CD1c-positive myeloid dendritic cell (primary cell): ENCODE measurements around the gene RRBP1.

Source experiments
- DNase-seq: peaks from one replicate; pipeline ENCODE4 v3.0.0-alpha.2; 2016; ENCODE audit errors: extremely low spot score

The RRBP1 gene

GRCh38 chr20:17682103-17682888 lies at the start of gene RRBP1:
TSS of gene RRBP1 (minus strand) at chr20:17682242. CDS start at chr20:17660507, 21,735 bp downstream.
- peak; percentile 98 for DNase-seq

- DNase-seq = no peak
Measured at GRCh38 chr20:17731233-17731632, 49.2 kb upstream of the RRBP1 start.

GRCh38 chr20:17730071-17730470 lies 48.0 kb upstream of the RRBP1 start:
- no peak for DNase-seq

DNA sequence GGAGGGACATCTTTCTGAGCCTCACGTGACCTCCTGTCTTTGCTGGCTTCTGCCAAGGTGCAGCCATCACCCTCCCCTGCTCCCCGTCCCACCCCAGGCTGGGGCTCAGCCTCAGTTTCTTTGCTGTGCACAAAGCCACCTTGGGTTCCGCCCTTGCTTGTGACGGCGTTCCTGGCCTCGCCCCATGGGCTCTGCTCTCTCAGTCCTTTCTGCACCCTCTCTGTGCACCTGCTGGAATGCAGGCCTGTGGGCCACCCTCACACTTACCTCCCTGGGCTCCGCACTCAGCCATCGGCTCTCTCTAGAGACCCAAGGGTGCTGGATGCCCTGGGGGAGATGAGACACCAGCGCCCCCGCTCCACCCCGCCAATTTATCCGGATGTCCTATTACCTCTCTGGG lies 46.0 kb upstream of the RRBP1 start:
- no peak for DNase-seq

DNA sequence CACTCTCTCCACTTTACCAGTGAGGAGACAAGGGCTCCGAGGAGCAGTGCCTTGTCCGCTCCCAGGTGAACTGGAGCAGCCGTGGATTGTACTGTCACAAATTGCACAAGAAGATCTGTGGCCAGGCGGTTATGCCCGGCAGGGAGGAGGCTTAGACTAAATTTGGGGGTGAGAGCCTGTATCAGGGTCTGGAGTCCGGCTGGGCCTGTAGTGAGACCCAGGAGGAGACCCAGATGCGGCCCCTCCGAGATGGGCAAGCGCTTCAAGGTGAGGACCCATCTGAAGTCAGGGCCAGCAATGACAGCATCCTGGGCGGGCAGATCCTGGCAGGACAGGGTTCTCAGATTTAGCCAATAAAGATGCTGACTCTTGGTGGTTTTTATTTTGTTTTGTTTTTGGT lies 45.3 kb upstream of the RRBP1 start:
- DNase-seq = no peak

DNA sequence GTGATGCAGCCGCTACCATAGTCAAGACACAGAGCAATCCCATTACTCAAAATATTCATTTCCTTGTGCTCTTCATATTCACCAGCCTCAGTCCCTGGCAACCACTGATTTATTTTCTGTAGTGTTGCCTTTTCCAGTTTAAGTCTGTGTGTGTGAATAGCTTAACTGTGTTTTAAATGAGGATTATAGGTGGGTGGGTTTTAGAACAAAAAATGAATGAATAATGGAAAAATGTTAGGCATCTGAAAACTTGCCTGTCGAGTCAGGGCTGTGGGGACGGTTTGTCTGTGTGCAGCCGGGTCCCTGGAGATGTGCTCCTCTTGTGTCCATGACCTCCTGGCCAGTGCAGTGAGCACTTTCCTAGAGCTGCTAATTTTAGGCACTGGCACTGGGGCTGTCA lies 44.9 kb upstream of the RRBP1 start:
- DNase-seq = no peak

DNA sequence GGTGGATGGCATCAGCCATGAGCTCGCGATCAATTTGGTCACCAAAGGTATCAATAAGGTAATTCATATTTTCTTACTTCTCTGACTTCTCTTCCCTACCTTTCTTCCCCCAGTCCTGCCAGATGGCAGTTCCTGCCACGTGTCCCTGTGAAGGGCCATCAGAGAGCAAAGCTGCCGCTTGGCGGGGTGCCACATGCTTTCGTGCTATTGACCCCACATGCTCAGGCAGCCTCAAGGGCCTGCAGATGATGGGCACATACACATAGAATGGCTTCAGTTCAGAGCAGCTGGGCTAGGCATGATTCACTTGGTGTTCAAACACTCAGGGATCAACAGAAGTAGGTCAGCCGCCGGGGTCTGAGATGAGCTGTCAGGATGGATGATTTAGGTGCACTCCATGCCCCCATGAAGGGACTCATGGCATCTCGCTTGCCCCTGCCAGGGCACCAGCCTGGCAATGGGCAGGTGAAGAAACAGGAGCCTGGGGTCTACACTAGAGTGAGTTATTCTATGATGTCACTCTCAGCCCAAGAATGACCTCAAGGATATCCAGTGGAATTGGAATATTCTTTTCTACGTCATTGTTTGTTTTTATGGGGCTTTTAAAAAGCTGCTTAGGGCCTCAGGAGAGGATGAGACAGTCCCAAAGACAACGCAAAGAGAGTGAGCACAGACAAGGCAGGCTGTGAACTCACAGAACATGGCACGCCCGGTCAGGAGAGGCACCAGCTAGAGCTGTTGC lies 43.2 kb upstream of the RRBP1 start:
- no peak for DNase-seq

DNA sequence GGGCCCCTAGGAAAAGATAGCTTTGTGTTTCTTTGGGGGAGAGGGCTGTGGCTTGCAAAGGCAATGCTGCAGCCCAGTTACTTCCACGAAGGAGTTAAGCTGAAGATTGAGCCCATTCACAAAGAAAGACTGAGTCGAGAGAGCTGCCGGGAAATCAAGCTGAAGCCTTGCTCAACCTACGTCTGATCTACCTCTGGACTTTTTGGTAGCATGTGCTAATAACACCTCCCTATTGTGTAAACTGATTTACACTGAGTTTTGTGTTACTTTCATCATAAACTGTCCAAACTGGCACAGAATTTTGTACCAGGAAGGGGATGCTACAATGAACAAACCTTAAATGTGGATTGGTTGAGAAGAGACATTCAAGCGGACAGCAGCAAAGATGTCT lies 41.3 kb upstream of the RRBP1 start:
- no peak for DNase-seq

GRCh38 chr20:17722493-17723300 lies 40.7 kb upstream of the RRBP1 start:
- DNase-seq = no peak

DNA sequence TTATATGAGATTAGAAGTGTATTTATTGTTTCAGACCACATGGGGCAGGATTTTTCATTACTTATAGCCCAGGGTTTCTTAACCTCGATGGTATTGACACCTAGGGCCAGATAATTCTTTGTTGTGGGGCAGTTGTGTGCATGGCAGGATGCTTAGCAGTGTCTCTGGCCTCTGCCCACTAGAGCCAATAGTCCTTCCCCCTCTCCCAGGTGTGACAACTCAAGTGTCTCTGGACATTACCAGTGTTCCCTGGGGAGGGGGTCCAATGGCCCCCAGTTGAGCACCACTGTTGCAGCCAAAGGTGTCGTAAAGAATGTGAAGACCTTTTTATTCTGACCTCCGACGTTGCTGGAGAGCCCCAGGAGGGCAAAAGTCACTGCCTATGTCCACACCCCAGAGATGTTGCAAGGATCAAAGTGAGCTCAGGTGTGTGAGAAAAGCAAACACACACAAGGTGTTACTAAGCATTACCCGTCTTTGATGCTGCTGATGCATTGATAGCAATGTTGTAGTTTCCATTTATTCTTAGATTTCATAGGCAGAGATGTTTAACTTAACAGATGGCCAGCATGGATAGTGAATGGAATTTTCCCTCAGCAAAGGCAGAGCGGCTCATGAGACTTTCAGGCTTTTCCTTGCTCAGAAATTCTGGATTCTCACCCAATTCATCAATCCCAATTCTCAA lies 39.9 kb upstream of the RRBP1 start:
- no peak for DNase-seq

- DNase-seq = no peak
Measured at GRCh38 chr20:17720755-17721154, 38.7 kb upstream of the RRBP1 start.

GRCh38 chr20:17716331-17716730 lies 34.3 kb upstream of the RRBP1 start:
- no peak for DNase-seq

DNA sequence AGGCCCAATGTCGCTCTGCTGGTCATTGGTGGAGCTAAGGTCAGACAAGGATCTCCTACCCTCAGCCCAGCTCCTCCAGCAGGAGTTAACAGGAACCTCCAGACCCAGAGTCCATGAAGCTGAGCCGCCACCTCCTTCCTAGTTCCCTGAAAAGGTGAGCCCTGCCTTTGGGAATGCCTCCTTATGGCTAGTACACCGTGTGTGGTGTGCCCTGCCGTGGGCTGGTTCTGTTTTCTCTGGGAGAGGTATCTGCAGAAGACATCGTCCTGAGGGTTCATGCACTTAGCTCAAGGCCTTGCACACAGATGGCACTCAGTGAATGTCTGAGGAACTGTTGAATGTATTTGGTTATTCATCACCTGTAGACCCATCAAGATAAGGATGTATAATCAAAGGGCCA lies 33.0 kb upstream of the RRBP1 start:
- DNase-seq = no peak

GRCh38 chr20:17714597-17714996 lies 32.6 kb upstream of the RRBP1 start:
- no peak for DNase-seq

- no peak for DNase-seq
Measured at GRCh38 chr20:17712708-17713107, 30.7 kb upstream of the RRBP1 start.

- DNase-seq = no peak
Measured at GRCh38 chr20:17712201-17712600, 30.2 kb upstream of the RRBP1 start.

GRCh38 chr20:17711267-17711627 lies 29.2 kb upstream of the RRBP1 start:
- no peak for DNase-seq

- no peak for DNase-seq
Measured at GRCh38 chr20:17710379-17711266, 28.6 kb upstream of the RRBP1 start.

GRCh38 chr20:17709361-17710293 lies 27.6 kb upstream of the RRBP1 start:
- DNase-seq = no peak
